HepG2 (cell line): ENCODE results near the gene ZFHX3. TPM values are rescaled to one million over a fixed set of nuclear protein-coding genes. Genes with fewer than 3 reads are reported as not detected.

ENCODE experiments used
- DNMT3B ChIP-seq: conservative IDR thresholded peaks from 2 replicates; pipeline ENCODE4 v1.6.1; 2016; ENCODE audit warnings: missing biosample characterization, control low read depth
- KDM6A ChIP-seq: IDR thresholded peaks from 2 replicates; pipeline ENCODE4 v1.6.1; 2016; ENCODE audit warnings: low read depth
- SMARCC2 ChIP-seq: fragments of 450-650 bp; IDR thresholded peaks from 2 replicates; pipeline ENCODE4 v1.6.1; 2017; ENCODE audit warnings: antibody characterized with exemption, mild to moderate bottlenecking
- SMYD3 ChIP-seq: sonication (generic); formaldehyde crosslinking; IDR thresholded peaks from 2 replicates; pipeline ENCODE4 v1.8.1; 2023; ENCODE audit warnings: mild to moderate bottlenecking, missing genetic modification reagents
- SNRNP70 ChIP-seq: fragments of 200-400 bp; formaldehyde crosslinking; IDR thresholded peaks from 2 replicates; pipeline ENCODE4 v1.6.1; 2017; ENCODE audit warnings: mild to moderate bottlenecking, low read depth, low read length, moderate library complexity
- WIZ ChIP-seq: sonication (generic); formaldehyde crosslinking; IDR thresholded peaks from 2 replicates; pipeline ENCODE4 v1.5.1; 2020; ENCODE audit warnings: mild to moderate bottlenecking, missing genetic modification reagents
- XBP1 ChIP-seq: sonication (generic); formaldehyde crosslinking; IDR thresholded peaks from 2 replicates; pipeline ENCODE4 v1.5.0; 2020; ENCODE audit warnings: missing genetic modification reagents
- XRCC5 ChIP-seq: fragments of 200-400 bp; formaldehyde crosslinking; optimal IDR thresholded peaks from 2 replicates; pipeline ENCODE3; 2017; ENCODE audit warnings: mild to moderate bottlenecking, low read length
- ZBTB2 ChIP-seq: sonication (generic); formaldehyde crosslinking; IDR thresholded peaks from 2 replicates; pipeline ENCODE4 v1.8.0; 2022; ENCODE audit warnings: low read depth, missing genetic modification reagents
- ZFP62 ChIP-seq: sonication (generic); formaldehyde crosslinking; IDR thresholded peaks from 2 replicates; pipeline ENCODE4 v1.4.0; 2020; ENCODE audit warnings: missing genetic modification reagents
- ZHX2 ChIP-seq, 2 experiments: sonication (generic) in 1 of 2; formaldehyde crosslinking in 1 of 2; IDR thresholded peaks; 2 replicates each; pipeline versions ENCODE4 v1.6.1 to v1.9.0; 2014 to 2022; ENCODE audit warnings: antibody characterized with exemption in 1 of 2, borderline replicate concordance in 1 of 2, inconsistent platforms in 1 of 2, low read depth in 1 of 2, missing genetic modification reagents in 1 of 2
- ZNF800 ChIP-seq: sonication (generic); formaldehyde crosslinking; IDR thresholded peaks from 2 replicates; pipeline ENCODE4 v1.4.0; 2020; ENCODE audit warnings: missing genetic modification reagents
- polyA plus RNA-seq, 8 experiments: library from polyadenylated mRNA; depleted of rRNA in 3 of 8; stranded (reverse) in 7 of 8; unstranded in 1 of 8; fragments of >200 nt; fragmentation: Illumina TruSeq in 4 of 8; extraction: Trizol in 4 of 8; gene quantifications; 2 replicates each; pipeline versions ENCODE4 v1.2.1 to v1.2.3, GENCODE V29; 2011 to 2016; ENCODE audit warnings: low read depth in 4 of 8, missing spikeins in 1 of 8, mixed read lengths in 1 of 8; ENCODE audit not compliant: insufficient read depth in 1 of 8
- total RNA-seq, 5 experiments: library from RNA; depleted of rRNA; stranded (reverse); fragments of >200 nt; fragmentation: Illumina TruSeq; extraction: Trizol; gene quantifications; 2 replicates each; pipeline ENCODE4 v1.2.3, GENCODE V29; 2016; ENCODE audit warnings: low read depth in 1 of 5

Gene ZFHX3
- total and polyA plus RNA-seq, 2 of the 13 experiments (the other 11 are each of a cell fraction or from before 2014, with no cell fraction given), result 5.0 to 6.0 TPM

- TF ChIP-seq ZHX2 (IDR thresholded peaks at IDR 0.05; ENCODE audit: low read depth), result no peak
- no peak for TF ChIP-seq ZHX2 (CRISPR knock-in tag; IDR thresholded peaks at IDR 0.05; ENCODE audit: borderline replicate concordance)
- no peak for TF ChIP-seq KDM6A (CRISPR knock-in tag)
- no peak for TF ChIP-seq SMYD3 (CRISPR knock-in tag)
- peak; percentile 29; the same call in 1 of the 2 replicates for TF ChIP-seq ZNF800 (CRISPR knock-in tag)
- 0 out of 2 replicates have a peak, but pooled peaks have one; percentile 12 for TF ChIP-seq XBP1
- TF ChIP-seq ZBTB2, result no peak
- no peak for TF ChIP-seq WIZ (CRISPR knock-in tag)
- TF ChIP-seq ZFP62 (CRISPR knock-in tag), result no peak
- no peak for TF ChIP-seq SMARCC2
- no peak for TF ChIP-seq DNMT3B
- TF ChIP-seq XRCC5, result no peak
- TF ChIP-seq SNRNP70, result no peak
- TF ChIP-seq, all 625 proteins: peak for 4
These were observed 6.2 kb upstream of the ZFHX3 start (continued) for GRCh38 chr16:73054125-73054484.
